ENCODE results near the gene LDLRAD3.

GRCh38 chr11:35932681-35933319 lies 11.1 kb upstream of the LDLRAD3 start:
- TF ChIP-seq POLR2A (IDR thresholded peaks at IDR 0.05; ENCODE audit: borderline replicate concordance, extremely low read depth, insufficient read depth, insufficient read length) (no peak), JUND (IDR thresholded peaks at IDR 0.05) (no peak), REST (IDR thresholded peaks at IDR 0.05; ENCODE audit: low read depth) (no peak)
